Measurements from ENCODE around the gene EFNA5.

Gene EFNA5

DNA sequence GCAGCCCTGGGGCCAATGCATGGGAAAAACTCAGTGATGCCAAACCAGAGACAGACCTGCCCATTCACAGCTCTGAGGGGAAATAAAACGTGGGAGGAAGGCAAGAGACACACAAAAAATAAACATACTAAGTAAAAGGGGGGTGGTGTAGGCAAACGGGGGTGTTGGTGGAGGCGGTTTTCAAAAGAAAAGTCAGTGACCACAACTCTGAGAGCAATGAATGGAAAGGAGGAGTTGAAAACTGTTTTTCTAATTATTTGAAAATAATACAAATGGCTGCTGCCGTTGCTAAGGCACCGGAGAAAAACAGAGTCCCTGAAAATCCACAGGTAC lies 293.5 kb downstream of the EFNA5 start:
- Histone ChIP-seq H3K79me2 (ENCODE audit: insufficient read depth, low read length) (no peaks in the 10 kb centered on the region), H3K27me3 (ENCODE audit: insufficient read depth, low read length) (no peaks in the 10 kb centered on the region), H3K4me2 (ENCODE audit: low read length) (no peak overlapping the region), H3K9me3 (ENCODE audit: low read length) (no peaks in the 10 kb centered on the region), H3K36me3 (ENCODE audit: insufficient read depth, low read length) (no peaks in the 10 kb centered on the region), H3K9me2 (ENCODE audit: low read depth, low read length) (no peaks in the 10 kb centered on the region), H3K9ac (ENCODE audit: low read length) (no peak overlapping the region), H2AFZ (ENCODE audit: low read length) (no peak overlapping the region), H3K4me1 (ENCODE audit: insufficient read depth, low read length, severe bottlenecking) (peaks cover 65% of the 10 kb centered on the region), H3K4me3 (ENCODE audit: low read depth, low read length, poor library complexity, severe bottlenecking) (no peak overlapping the region), H4K20me1 (ENCODE audit: insufficient read depth, low read length) (no peaks in the 10 kb centered on the region), H3K27ac (ENCODE audit: low read depth, low read length, poor library complexity, severe bottlenecking) (peak overlapping the region; percentile 11), H3F3A (ENCODE audit: insufficient read depth, low read length) (no peaks in the 10 kb centered on the region)
- TF ChIP-seq EZH2 (IDR thresholded peaks at IDR 0.05; ENCODE audit: borderline replicate concordance, low read length): no peak
- TF ChIP-seq, protein P1, sequence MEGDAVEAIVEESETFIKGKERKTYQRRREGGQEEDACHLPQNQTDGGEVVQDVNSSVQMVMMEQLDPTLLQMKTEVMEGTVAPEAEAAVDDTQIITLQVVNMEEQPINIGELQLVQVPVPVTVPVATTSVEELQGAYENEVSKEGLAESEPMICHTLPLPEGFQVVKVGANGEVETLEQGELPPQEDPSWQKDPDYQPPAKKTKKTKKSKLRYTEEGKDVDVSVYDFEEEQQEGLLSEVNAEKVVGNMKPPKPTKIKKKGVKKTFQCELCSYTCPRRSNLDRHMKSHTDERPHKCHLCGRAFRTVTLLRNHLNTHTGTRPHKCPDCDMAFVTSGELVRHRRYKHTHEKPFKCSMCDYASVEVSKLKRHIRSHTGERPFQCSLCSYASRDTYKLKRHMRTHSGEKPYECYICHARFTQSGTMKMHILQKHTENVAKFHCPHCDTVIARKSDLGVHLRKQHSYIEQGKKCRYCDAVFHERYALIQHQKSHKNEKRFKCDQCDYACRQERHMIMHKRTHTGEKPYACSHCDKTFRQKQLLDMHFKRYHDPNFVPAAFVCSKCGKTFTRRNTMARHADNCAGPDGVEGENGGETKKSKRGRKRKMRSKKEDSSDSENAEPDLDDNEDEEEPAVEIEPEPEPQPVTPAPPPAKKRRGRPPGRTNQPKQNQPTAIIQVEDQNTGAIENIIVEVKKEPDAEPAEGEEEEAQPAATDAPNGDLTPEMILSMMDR (IDR thresholded peaks at IDR 0.05; ENCODE audit: low read length): no peak

DNA sequence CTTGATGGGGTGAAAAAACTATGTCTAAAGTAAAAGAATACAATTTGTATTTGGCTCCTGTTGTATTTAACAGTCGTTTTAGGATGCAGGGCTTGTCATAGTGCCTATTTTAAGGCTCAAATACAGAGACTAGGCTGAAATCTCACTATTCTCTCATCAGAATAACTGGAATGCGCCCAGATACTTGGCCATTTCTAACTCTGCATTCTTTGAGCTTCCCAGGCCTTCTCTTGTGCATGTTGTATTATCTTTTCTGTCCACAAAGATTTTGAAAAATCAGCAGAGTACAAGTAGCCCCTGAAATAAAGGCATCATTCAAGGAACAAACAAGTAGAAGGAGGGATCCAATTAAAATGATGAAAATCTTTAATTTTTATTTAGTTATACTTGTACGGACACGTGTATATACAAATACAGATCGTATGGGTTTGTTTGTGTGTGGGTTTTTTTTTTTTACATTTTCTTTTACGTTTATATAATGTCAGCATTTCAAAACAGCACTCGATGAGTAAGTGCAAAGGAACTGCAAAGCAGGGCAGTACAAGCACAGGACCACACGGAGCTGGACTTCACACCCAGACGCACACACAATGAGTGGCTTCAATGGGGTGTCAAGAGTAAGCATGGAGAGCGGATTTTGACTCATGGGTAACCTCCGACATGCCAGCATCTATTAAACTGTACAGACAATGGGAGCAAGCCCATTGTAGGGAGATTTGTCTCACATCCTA lies 294.0 kb downstream of the EFNA5 start:
- H3K79me2 ChIP-seq (ENCODE audit: insufficient read depth, low read length): no peaks in the 10 kb centered on the region
- no peaks in the 10 kb centered on the region for H4K20me1 ChIP-seq (ENCODE audit: insufficient read depth, low read length)
- H3K9me3 ChIP-seq (ENCODE audit: low read length): no peaks in the 10 kb centered on the region
- no peaks in the 10 kb centered on the region for H3K36me3 ChIP-seq (ENCODE audit: insufficient read depth, low read length)
- no peaks in the 10 kb centered on the region for H3F3A ChIP-seq (ENCODE audit: insufficient read depth, low read length)
- no peak overlapping the region for H2AFZ ChIP-seq (ENCODE audit: low read length)
- H3K9me2 ChIP-seq (ENCODE audit: low read depth, low read length): no peaks in the 10 kb centered on the region
- H3K4me3 ChIP-seq (ENCODE audit: low read depth, low read length, poor library complexity, severe bottlenecking): no peak overlapping the region
- no peak overlapping the region for H3K4me2 ChIP-seq (ENCODE audit: low read length)
- TF ChIP-seq, protein P1 (IDR thresholded peaks at IDR 0.05; ENCODE audit: low read length): no peak
- no peak for TF ChIP-seq EZH2 (IDR thresholded peaks at IDR 0.05; ENCODE audit: borderline replicate concordance, low read length)
- H3K27ac ChIP-seq (ENCODE audit: low read depth, low read length, poor library complexity, severe bottlenecking): peak overlapping the region; percentile 94
- no peaks in the 10 kb centered on the region for H3K27me3 ChIP-seq (ENCODE audit: insufficient read depth, low read length)
- no peak overlapping the region for H3K9ac ChIP-seq (ENCODE audit: low read length)
- H3K4me1 ChIP-seq (ENCODE audit: insufficient read depth, low read length, severe bottlenecking): peaks cover 67% of the 10 kb centered on the region

DNA sequence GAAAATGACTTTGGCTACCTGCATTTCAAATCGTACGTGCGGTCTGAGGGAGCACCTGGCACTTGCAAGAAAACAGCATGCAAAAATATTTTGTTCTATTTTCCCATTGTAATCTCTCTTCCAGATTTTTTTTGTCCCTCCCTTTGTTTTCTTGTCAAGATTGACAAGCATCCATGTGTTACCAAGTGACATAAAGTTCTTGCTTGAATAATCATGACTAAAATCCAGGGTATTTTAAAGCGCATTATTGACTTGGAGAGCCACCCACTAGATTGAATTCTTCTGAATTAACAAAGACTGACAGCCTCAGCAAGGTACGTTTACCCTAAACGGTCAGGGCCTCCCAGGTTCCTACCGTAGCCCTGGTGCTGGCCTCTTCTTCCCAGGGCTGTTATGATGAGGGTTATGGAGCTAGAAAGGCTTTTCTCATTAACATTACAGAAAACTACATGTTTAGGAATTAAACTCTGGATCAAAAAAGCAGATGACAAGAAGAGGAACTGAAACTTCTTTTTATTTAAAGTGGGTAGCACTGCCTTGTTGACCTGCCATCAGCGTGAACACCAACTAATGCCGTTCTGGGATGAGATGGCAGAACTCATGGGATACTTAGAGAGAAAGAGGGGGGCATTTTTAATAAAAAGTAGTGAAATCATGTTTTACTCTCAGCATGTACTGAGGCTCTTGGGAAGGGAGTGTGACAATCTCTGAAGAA lies 297.0 kb downstream of the EFNA5 start:
- Histone ChIP-seq H3K9ac (ENCODE audit: low read length) (peak overlapping the region; percentile 62), H3K4me2 (ENCODE audit: low read length) (peak overlapping the region; percentile 73), H4K20me1 (ENCODE audit: insufficient read depth, low read length) (no peaks in the 10 kb centered on the region), H3K4me1 (ENCODE audit: insufficient read depth, low read length, severe bottlenecking) (peaks cover 78% of the 10 kb centered on the region), H3K79me2 (ENCODE audit: insufficient read depth, low read length) (no peaks in the 10 kb centered on the region), H3K9me3 (ENCODE audit: low read length) (no peaks in the 10 kb centered on the region), H3K27ac (ENCODE audit: low read depth, low read length, poor library complexity, severe bottlenecking) (peak overlapping the region; percentile 94), H3F3A (ENCODE audit: insufficient read depth, low read length) (no peaks in the 10 kb centered on the region), H3K9me2 (ENCODE audit: low read depth, low read length) (no peaks in the 10 kb centered on the region), H3K27me3 (ENCODE audit: insufficient read depth, low read length) (no peaks in the 10 kb centered on the region), H3K4me3 (ENCODE audit: low read depth, low read length, poor library complexity, severe bottlenecking) (peak overlapping the region; percentile 44), H2AFZ (ENCODE audit: low read length) (no peak overlapping the region), H3K36me3 (ENCODE audit: insufficient read depth, low read length) (no peaks in the 10 kb centered on the region)
- TF ChIP-seq, protein P1 (IDR thresholded peaks at IDR 0.05; ENCODE audit: low read length): no peak
- no peak for TF ChIP-seq EZH2 (IDR thresholded peaks at IDR 0.05; ENCODE audit: borderline replicate concordance, low read length)

Data from OCI-LY1 (cell line).